ENCODE measurements around the gene CCL21. TPM values are rescaled to one million over a fixed set of nuclear protein-coding genes. Genes with fewer than 3 reads are reported as not detected.

CCL21 gene
- total and polyA plus RNA-seq, 2 of the 8 experiments (the other 6 are each of a cell fraction or from before 2014, with no cell fraction given): not detected

GRCh38 chr9:34744295-34745221, 34.6 kb upstream of the CCL21 start (continued):
- TF ChIP-seq ATF2 (IDR thresholded peaks at IDR 0.05; ENCODE audit: low read length) (no peak), HDAC2 (IDR thresholded peaks at IDR 0.05; ENCODE audit: borderline replicate concordance in 1 of 2, low read depth in 2 of 2, low read length in 2 of 2) (no peak), BACH1 (IDR thresholded peaks at IDR 0.05; ENCODE audit: low read length) (no peak), JUN (IDR thresholded peaks at IDR 0.05; ENCODE audit: low read depth, low read length) (no peak), RNF2 (IDR thresholded peaks at IDR 0.05; ENCODE audit: borderline replicate concordance, low read depth, low read length, missing control alignments, poor library complexity, severe bottlenecking) (no peak)

All from H1 (cell line).